Measurements from ENCODE around the gene MEF2D.

DNA sequence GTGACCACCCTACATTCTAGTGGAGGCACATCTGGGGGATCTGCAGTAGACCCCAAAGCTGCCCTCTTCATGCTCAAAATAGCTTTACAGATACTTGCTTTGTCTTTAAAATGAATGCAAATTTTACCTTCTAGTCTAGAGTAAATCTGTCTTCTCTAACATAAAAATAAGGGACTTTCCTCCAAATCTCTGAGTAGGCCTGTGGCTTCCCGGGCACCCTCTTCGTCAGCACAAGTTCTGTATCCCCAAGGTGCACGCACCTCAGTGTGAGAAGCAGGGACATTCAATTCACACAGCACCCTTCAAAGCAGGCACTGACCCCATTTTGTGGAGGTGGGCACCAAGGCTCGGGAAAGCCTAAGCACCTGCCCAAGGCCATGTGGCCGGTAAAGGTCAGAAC lies 19.0 kb downstream of the MEF2D start:
- TF ChIP-seq, protein P1, sequence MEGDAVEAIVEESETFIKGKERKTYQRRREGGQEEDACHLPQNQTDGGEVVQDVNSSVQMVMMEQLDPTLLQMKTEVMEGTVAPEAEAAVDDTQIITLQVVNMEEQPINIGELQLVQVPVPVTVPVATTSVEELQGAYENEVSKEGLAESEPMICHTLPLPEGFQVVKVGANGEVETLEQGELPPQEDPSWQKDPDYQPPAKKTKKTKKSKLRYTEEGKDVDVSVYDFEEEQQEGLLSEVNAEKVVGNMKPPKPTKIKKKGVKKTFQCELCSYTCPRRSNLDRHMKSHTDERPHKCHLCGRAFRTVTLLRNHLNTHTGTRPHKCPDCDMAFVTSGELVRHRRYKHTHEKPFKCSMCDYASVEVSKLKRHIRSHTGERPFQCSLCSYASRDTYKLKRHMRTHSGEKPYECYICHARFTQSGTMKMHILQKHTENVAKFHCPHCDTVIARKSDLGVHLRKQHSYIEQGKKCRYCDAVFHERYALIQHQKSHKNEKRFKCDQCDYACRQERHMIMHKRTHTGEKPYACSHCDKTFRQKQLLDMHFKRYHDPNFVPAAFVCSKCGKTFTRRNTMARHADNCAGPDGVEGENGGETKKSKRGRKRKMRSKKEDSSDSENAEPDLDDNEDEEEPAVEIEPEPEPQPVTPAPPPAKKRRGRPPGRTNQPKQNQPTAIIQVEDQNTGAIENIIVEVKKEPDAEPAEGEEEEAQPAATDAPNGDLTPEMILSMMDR (IDR thresholded peaks at IDR 0.05; ENCODE audit: insufficient read depth, low read depth, low read length), result no peak
- TF ChIP-seq EZH2 (IDR thresholded peaks at IDR 0.05; ENCODE audit: insufficient read depth, low read length), result no peak
